Mesenchymal stem cell (in vitro differentiated cells and primary cell): ENCODE data around the gene MXI1.
"Not testable (repeated sequence)": the region's sequence is repeated elsewhere in the genome, so short reads cannot be mapped to it uniquely, and the experiment has no call there.

ENCODE experiments used
- DNase-seq: peaks from one replicate; pipeline ENCODE4 v3.0.0-alpha.2; 2013
- H2AFZ ChIP-seq: one replicate; pipeline ENCODE4 v1.6.1; 2013; ENCODE audit warnings: low read depth, mild to moderate bottlenecking, control low read depth, inconsistent platforms, low read length, moderate library complexity
- H2AK5ac ChIP-seq: 2 replicates; pipeline ENCODE4 v1.6.1; 2013; ENCODE audit warnings: low read length, moderate library complexity, mild to moderate bottlenecking, inconsistent platforms; ENCODE audit not compliant: severe bottlenecking
- H2BK120ac ChIP-seq: one replicate; pipeline ENCODE4 v1.6.1; 2013; ENCODE audit warnings: low read depth, mild to moderate bottlenecking, inconsistent platforms, low read length, moderate library complexity
- H2BK12ac ChIP-seq, 2 experiments: one replicate each; pipeline ENCODE4 v1.6.1; 2013; ENCODE audit warnings: inconsistent platforms in 2 of 2, low read length in 2 of 2, mild to moderate bottlenecking in 2 of 2, moderate library complexity in 2 of 2, control low read depth in 1 of 2
- H2BK15ac ChIP-seq: one replicate; pipeline ENCODE4 v1.6.1; 2013; ENCODE audit warnings: mild to moderate bottlenecking, low read depth, inconsistent platforms; ENCODE audit not compliant: poor library complexity, severe bottlenecking
- H2BK5ac ChIP-seq: 2 replicates; pipeline ENCODE4 v1.6.1; 2013; ENCODE audit warnings: low read depth, mild to moderate bottlenecking, low read length, control low read depth, inconsistent platforms; ENCODE audit not compliant: poor library complexity, severe bottlenecking
- H3K14ac ChIP-seq, 2 experiments: one replicate each; pipeline ENCODE4 v1.6.1; 2013; ENCODE audit warnings: inconsistent platforms in 2 of 2, low read length in 2 of 2, control low read depth in 1 of 2, mild to moderate bottlenecking in 1 of 2, moderate library complexity in 1 of 2
- H3K18ac ChIP-seq, 2 experiments: one replicate each; pipeline ENCODE4 v1.6.1; 2013; ENCODE audit warnings: inconsistent platforms in 2 of 2, low read length in 2 of 2, control low read depth in 1 of 2, low read depth in 1 of 2, mild to moderate bottlenecking in 1 of 2
- H3K23ac ChIP-seq, 2 experiments: one replicate each; pipeline ENCODE4 v1.6.1; 2013; ENCODE audit warnings: inconsistent platforms in 2 of 2, low read length in 2 of 2, mild to moderate bottlenecking in 2 of 2, moderate library complexity in 2 of 2, control low read depth in 1 of 2
- H3K27ac ChIP-seq: 2 replicates; pipeline ENCODE4 v1.5.1; 2013; ENCODE audit warnings: mild to moderate bottlenecking, moderate library complexity, low read length, control low read depth, inconsistent platforms; ENCODE audit not compliant: poor library complexity, severe bottlenecking
- H3K27me3 ChIP-seq, 2 experiments: 2 replicates each; pipeline versions ENCODE4 v1.6.1 to v1.7.0; 2013; ENCODE audit warnings: low read length in 2 of 2, mild to moderate bottlenecking in 2 of 2, moderate library complexity in 2 of 2, control low read depth in 1 of 2, inconsistent platforms in 1 of 2; ENCODE audit not compliant: control insufficient read depth in 1 of 2, insufficient read depth in 1 of 2
- H3K36me3 ChIP-seq, 2 experiments: 2 replicates each; pipeline versions ENCODE4 v1.6.1 to v1.7.0; 2013; ENCODE audit warnings: low read length in 2 of 2, control low read depth in 1 of 2, inconsistent platforms in 1 of 2, low read depth in 1 of 2, mild to moderate bottlenecking in 1 of 2; ENCODE audit not compliant: insufficient read depth in 2 of 2, control insufficient read depth in 1 of 2
- H3K4ac ChIP-seq, 2 experiments: one replicate each; pipeline ENCODE4 v1.6.1; 2013; ENCODE audit warnings: inconsistent platforms in 2 of 2, low read length in 2 of 2, mild to moderate bottlenecking in 2 of 2, moderate library complexity in 2 of 2, control low read depth in 1 of 2, low read depth in 1 of 2
- H3K4me1 ChIP-seq: 2 replicates; pipeline ENCODE4 v1.6.1; 2013; ENCODE audit warnings: low read depth, low read length, control low read depth; ENCODE audit not compliant: control insufficient read depth, insufficient read depth
- H3K4me2 ChIP-seq: 2 replicates; pipeline ENCODE4 v1.6.1; 2013; ENCODE audit warnings: low read length, mild to moderate bottlenecking, inconsistent platforms; ENCODE audit not compliant: poor library complexity, severe bottlenecking
- H3K4me3 ChIP-seq, 2 experiments: 2 replicates each; pipeline versions ENCODE4 v1.5.1 to v1.7.0; 2013; ENCODE audit warnings: low read length in 2 of 2, mild to moderate bottlenecking in 2 of 2, control low read depth in 1 of 2, low read depth in 1 of 2; ENCODE audit not compliant: insufficient read depth in 1 of 2
- H3K79me1 ChIP-seq: replicated peaks from 2 replicates; pipeline ENCODE4 v1.6.1; 2013; ENCODE audit warnings: mild to moderate bottlenecking, control low read depth, low read length, inconsistent platforms; ENCODE audit not compliant: poor library complexity, severe bottlenecking
- H3K9ac ChIP-seq: 2 replicates; pipeline ENCODE4 v1.7.0; 2013; ENCODE audit warnings: mild to moderate bottlenecking, low read length, moderate library complexity
- H3K9me3 ChIP-seq: 2 replicates; pipeline ENCODE4 v1.7.0; 2013; ENCODE audit warnings: mild to moderate bottlenecking, low read length; ENCODE audit not compliant: control insufficient read depth
- H4K8ac ChIP-seq: one replicate; pipeline ENCODE4 v1.6.1; 2013; ENCODE audit warnings: inconsistent platforms, mild to moderate bottlenecking, low read length, moderate library complexity
- H4K91ac ChIP-seq: one replicate; pipeline ENCODE4 v1.6.1; 2013; ENCODE audit warnings: mild to moderate bottlenecking, low read length, inconsistent platforms
- WGBS: methylation state at CpG from one replicate; pipeline ENCODE4 v1.1.7; 2013; ENCODE audit warnings: mixed read lengths; 5-methylcytosine and 5-hydroxymethylcytosine counted together

MXI1 gene

DNA sequence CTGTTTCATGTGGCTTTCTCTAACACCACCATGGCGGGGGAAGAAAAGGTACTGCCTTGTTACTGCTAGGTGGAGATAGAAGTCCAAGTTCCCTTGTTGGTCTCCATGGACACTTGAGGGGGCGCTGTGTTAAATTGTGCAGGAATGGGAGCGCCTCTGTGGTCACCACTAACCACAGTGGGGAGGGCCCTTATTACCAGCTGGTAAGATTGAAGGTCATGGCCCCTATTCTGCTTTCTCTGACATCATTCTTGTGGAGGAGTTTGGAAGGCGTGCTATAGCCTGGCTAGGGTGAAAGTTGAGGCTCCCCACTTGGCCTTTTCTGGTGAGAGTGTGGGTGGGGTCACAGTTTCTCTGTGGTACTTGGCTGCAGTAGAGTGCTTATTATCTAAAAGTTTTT, 14.9 kb upstream of the MXI1 start:
- no peak overlapping the region for H3K4me3 ChIP-seq
- no peaks in the 10 kb centered on the region for H3K9me3 ChIP-seq
- WGBS, result 71% methylated on average over 4 of the region's 4 CpGs
- H3K23ac ChIP-seq, result no peak overlapping the region
- no peak overlapping the region for H3K27ac ChIP-seq
- H3K79me1 ChIP-seq, result no peaks in the 10 kb centered on the region
- no peak overlapping the region for H4K91ac ChIP-seq
- no peak overlapping the region for H3K4ac ChIP-seq
- H3K4me2 ChIP-seq, result no peak overlapping the region
- no peak overlapping the region for H2AK5ac ChIP-seq
- no peak overlapping the region for H3K14ac ChIP-seq
- no peak overlapping the region for H2BK12ac ChIP-seq
- peaks cover 9 to 26% of the 10 kb centered on the region in 2 experiments for H3K27me3 ChIP-seq
- no peak overlapping the region for H3K9ac ChIP-seq
- H2BK15ac ChIP-seq, result no peak overlapping the region
- H4K8ac ChIP-seq, result no peak overlapping the region
- peak; percentile 12 for DNase-seq
- no peaks in the 10 kb centered on the region for H3K36me3 ChIP-seq
- no peak overlapping the region for H2AFZ ChIP-seq
- no peaks in the 10 kb centered on the region for H3K4me1 ChIP-seq
- H3K18ac ChIP-seq, result no peak overlapping the region
- H2BK5ac ChIP-seq, result no peak overlapping the region
- no peak overlapping the region for H2BK120ac ChIP-seq

DNA sequence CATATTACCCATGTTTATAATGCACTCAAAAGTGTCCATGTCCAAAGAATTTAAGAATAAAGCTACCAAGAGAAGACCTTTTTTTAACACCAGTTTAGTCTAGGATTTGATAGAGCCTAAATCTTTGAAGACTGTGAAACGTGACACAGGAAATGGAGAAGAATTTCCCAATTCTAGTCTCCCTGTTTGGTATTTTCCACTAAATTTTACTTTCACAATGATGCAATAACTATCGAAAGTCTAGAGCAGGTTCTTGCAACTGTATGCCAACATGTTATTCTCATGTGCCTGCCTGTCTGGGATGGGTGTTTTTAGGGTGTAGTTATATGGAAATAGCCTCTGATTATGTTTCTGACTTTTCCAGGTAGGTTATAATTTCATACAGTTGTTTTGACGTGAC, 6.9 kb upstream of the MXI1 start:
- H3K4me3 ChIP-seq, result no peak overlapping the region
- H3K9ac ChIP-seq, result no peak overlapping the region
- H3K36me3 ChIP-seq, result no peaks in the 10 kb centered on the region
- H3K27ac ChIP-seq, result no peak overlapping the region
- H2BK5ac ChIP-seq, result no peak overlapping the region
- H2BK12ac ChIP-seq, result no peak overlapping the region
- H3K27me3 ChIP-seq, result peaks cover 9 to 23% of the 10 kb centered on the region in 2 experiments
- no peak overlapping the region for H3K4ac ChIP-seq
- no peak overlapping the region for H4K8ac ChIP-seq
- H4K91ac ChIP-seq, result no peak overlapping the region
- no peak overlapping the region for H3K4me2 ChIP-seq
- H3K4me1 ChIP-seq, result no peaks in the 10 kb centered on the region
- H3K23ac ChIP-seq, result no peak overlapping the region
- DNase-seq, result no peak
- no peaks in the 10 kb centered on the region for H3K79me1 ChIP-seq
- no peak overlapping the region for H2AFZ ChIP-seq
- WGBS, result 97% methylated on average over 2 of the region's 3 CpGs
- no peak overlapping the region for H3K14ac ChIP-seq
- H3K9me3 ChIP-seq, result no peaks in the 10 kb centered on the region
- H2BK120ac ChIP-seq, result no peak overlapping the region
- H3K18ac ChIP-seq, result no peak overlapping the region
- H2BK15ac ChIP-seq, result no peak overlapping the region
- no peak overlapping the region for H2AK5ac ChIP-seq

GRCh38 chr10:110201046-110201445, 6.4 kb upstream of the MXI1 start:
- H3K79me1 ChIP-seq, H3K23ac ChIP-seq, H3K18ac ChIP-seq, H3K14ac ChIP-seq, H2AK5ac ChIP-seq, DNase-seq, H3K4me3 ChIP-seq, H2BK12ac ChIP-seq, H4K8ac ChIP-seq, H2BK15ac ChIP-seq, H4K91ac ChIP-seq, H3K4me2 ChIP-seq, H3K27ac ChIP-seq, H3K4ac ChIP-seq, H3K36me3 ChIP-seq, H3K9me3 ChIP-seq, H2BK120ac ChIP-seq, H2BK5ac ChIP-seq, H3K9ac ChIP-seq, H3K4me1 ChIP-seq, H2AFZ ChIP-seq: not testable (repeated sequence)
- WGBS, result 97% methylated on average over 8 of the region's 8 CpGs
- H3K27me3 ChIP-seq, result peaks cover 6 to 23% of the 10 kb centered on the region in 2 experiments

DNA sequence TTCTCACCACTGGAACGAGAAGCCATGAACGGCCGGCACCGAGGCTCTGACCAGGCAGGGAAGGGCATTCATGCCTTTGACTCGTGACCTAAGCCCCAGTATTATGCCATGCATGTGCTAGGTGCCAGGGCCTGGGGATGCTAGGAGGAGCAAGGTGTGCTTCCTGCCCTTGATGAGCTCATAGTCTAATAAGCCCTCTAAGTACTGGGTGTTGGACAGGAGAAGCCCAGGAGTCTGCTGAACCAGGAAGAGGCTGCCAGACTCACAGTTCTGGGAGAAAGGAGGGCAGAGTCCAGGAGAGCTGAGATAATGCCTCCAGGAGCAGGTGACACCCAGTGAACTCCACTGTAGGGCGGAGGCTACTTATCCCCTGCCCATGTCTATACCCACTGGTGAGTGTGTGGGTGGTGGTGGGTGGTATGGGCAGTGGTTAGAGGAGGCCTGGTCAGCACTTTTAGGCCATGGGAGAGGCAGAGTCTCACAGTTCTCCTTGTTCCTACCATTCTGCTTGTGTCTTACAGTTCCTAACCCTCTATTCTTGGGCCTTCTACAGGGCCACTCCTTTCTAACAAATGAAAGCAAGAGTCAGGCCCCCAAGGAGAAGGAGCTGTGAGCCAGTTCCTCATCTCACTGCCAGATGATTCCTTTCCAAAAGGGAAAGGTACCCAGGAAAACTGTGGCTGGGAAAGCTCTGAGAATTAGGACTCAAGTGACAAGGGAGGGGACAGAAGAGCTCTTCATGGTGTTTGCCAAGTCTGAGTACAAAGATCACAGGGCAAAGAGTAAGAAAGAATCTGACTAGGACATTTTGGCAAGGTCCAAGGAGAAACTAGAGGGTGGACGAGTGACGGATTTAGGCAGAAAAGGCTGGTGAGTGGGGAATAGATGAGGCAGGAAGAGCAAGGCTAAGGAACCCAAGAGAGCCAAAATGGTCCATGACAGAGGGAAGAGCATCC, 3.6 kb upstream of the MXI1 start:
- peaks cover 3% of the 10 kb centered on the region for H3K4me1 ChIP-seq
- H3K36me3 ChIP-seq, result no peaks in the 10 kb centered on the region
- H2BK120ac ChIP-seq, result no peak overlapping the region
- no peak overlapping the region for H2AK5ac ChIP-seq
- no peak overlapping the region for H2BK15ac ChIP-seq
- H3K79me1 ChIP-seq, result no peaks in the 10 kb centered on the region
- H2BK12ac ChIP-seq, result no peak overlapping the region
- no peak overlapping the region for H4K8ac ChIP-seq
- no peak overlapping the region for H3K18ac ChIP-seq
- H3K27me3 ChIP-seq, result peaks cover 12 to 16% of the 10 kb centered on the region in 2 experiments
- no peak overlapping the region for H4K91ac ChIP-seq
- no peak overlapping the region for H2BK5ac ChIP-seq
- no peaks in the 10 kb centered on the region for H3K9me3 ChIP-seq
- no peak overlapping the region for H3K27ac ChIP-seq
- no peak overlapping the region for H3K4ac ChIP-seq
- no peak overlapping the region for H3K9ac ChIP-seq
- no peak overlapping the region for H3K4me3 ChIP-seq
- 84% methylated on average over 7 of the region's 8 CpGs for WGBS
- H3K23ac ChIP-seq, result no peak overlapping the region
- no peak overlapping the region for H3K4me2 ChIP-seq
- no peak for DNase-seq
- no peak overlapping the region for H2AFZ ChIP-seq
- H3K14ac ChIP-seq, result no peak overlapping the region
